Loucy (cell line): Measurements from ENCODE around the gene C19orf67.

Experiments used
- H2AFZ ChIP-seq: fragments of 200-600 bp; sonication (generic); 2 replicates; pipeline ENCODE4 v1.6.0; 2016; ENCODE audit warnings: antibody characterized with exemption, mild to moderate bottlenecking, low read length, moderate library complexity
- H3F3A ChIP-seq: fragments of 200-600 bp; 2 replicates; pipeline ENCODE4 v1.6.0; 2016; ENCODE audit warnings: antibody characterized with exemption, low read depth, mild to moderate bottlenecking
- H3K27me3 ChIP-seq: fragments of 200-600 bp; sonication (generic); 2 replicates; pipeline ENCODE4 v1.6.1; 2014; ENCODE audit warnings: low read length, mild to moderate bottlenecking; ENCODE audit not compliant: insufficient read depth, poor library complexity, severe bottlenecking
- H3K36me3 ChIP-seq: fragments of 200-600 bp; sonication (generic); 2 replicates; pipeline ENCODE4 v1.6.1; 2016; ENCODE audit warnings: low read length; ENCODE audit not compliant: insufficient read depth
- H3K4me1 ChIP-seq: fragments of 200-600 bp; sonication (generic); 2 replicates; pipeline ENCODE4 v1.5.1; 2014; ENCODE audit warnings: low read length, mild to moderate bottlenecking; ENCODE audit not compliant: insufficient read depth, poor library complexity, severe bottlenecking
- H3K4me2 ChIP-seq: fragments of 200-600 bp; sonication (generic); 2 replicates; pipeline ENCODE4 v1.6.0; 2014; ENCODE audit warnings: antibody characterized with exemption, low read length, low read depth, mild to moderate bottlenecking; ENCODE audit not compliant: poor library complexity, severe bottlenecking
- H3K4me3 ChIP-seq: fragments of 200-600 bp; sonication (generic); 2 replicates; pipeline ENCODE4 v1.5.1; 2014; ENCODE audit warnings: low read length, mild to moderate bottlenecking, mixed read lengths; ENCODE audit not compliant: poor library complexity, severe bottlenecking
- H3K79me2 ChIP-seq: fragments of 200-600 bp; sonication (generic); 2 replicates; pipeline ENCODE4 v1.6.1; 2014; ENCODE audit warnings: low read length; ENCODE audit not compliant: insufficient read depth
- H3K9ac ChIP-seq: fragments of 200-600 bp; sonication (generic); 2 replicates; pipeline ENCODE4 v1.6.0; 2014; ENCODE audit warnings: mild to moderate bottlenecking, low read depth, low read length, moderate library complexity; ENCODE audit not compliant: poor library complexity, severe bottlenecking
- H3K9me2 ChIP-seq: fragments of 200-600 bp; sonication (generic); replicated peaks from 2 replicates; pipeline ENCODE4 v1.6.1; 2016; ENCODE audit warnings: low read depth, low read length, mixed read lengths
- H3K9me3 ChIP-seq: fragments of 200-600 bp; sonication (generic); 2 replicates; pipeline ENCODE4 v1.6.1; 2014; ENCODE audit warnings: mild to moderate bottlenecking, antibody characterized with exemption, low read length, low read depth; ENCODE audit not compliant: insufficient read depth
- H4K20me1 ChIP-seq: fragments of 200-600 bp; sonication (generic); 2 replicates; pipeline ENCODE4 v1.6.0; 2014; ENCODE audit warnings: antibody characterized with exemption, low read length, mild to moderate bottlenecking; ENCODE audit not compliant: insufficient read depth, poor library complexity, severe bottlenecking
- EZH2phosphoT487 ChIP-seq: fragments of 200-600 bp; IDR thresholded peaks from 2 replicates; pipeline ENCODE4 v1.6.1; 2018; ENCODE audit warnings: antibody characterized with exemption, mild to moderate bottlenecking, moderate library complexity, borderline replicate concordance
- TF ChIP-seq, protein P1 (sequence below): fragments of 200-600 bp; sonication (generic); conservative IDR thresholded peaks from 2 replicates; pipeline ENCODE4 v1.5.1; 2014; ENCODE audit warnings: mild to moderate bottlenecking, antibody characterized with exemption, low read length

The C19orf67 gene

DNA sequence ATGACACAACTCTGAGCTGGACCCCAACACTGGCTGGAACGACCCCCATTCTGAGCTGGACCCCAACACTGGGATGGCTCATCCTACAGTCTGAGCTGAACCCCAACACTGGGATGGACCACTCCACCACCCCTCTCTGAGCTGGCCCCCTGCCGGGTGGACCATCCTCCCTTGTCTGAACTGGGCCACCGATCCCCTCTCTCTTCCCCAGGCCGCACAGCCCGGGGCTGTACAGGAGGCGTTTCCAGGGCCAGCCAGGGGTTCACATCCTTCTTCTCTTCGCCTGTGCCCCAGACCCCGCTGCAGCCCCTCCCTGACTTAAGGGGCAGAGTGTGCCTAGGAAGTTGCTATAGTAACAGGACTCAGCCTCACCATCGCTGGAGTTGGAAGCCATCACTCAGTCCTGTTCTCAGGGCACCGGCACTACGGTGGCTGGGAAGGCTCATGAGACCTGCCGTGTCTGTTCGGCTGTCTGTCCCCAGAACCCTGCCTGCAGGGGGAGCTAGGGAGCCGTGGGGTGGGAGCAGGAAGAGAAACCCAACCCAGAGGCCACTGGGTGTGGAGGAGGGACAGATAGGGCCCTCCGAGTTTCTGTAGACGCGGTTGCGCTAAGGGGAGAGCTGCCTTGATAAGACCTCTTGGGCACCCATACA is 28.3 kb upstream of the C19orf67 start:
- H3K9me2 ChIP-seq = no peaks in the 10 kb centered on the region
- no peaks in the 10 kb centered on the region for H3K27me3 ChIP-seq
- peaks cover 18% of the 10 kb centered on the region for H4K20me1 ChIP-seq
- no peaks in the 10 kb centered on the region for H3F3A ChIP-seq
- H3K4me1 ChIP-seq = peaks cover 56% of the 10 kb centered on the region
- H3K9ac ChIP-seq = peak overlapping the region; percentile 22
- H3K9me3 ChIP-seq = no peaks in the 10 kb centered on the region
- no peak overlapping the region for H2AFZ ChIP-seq
- H3K4me2 ChIP-seq = peak overlapping the region; percentile 33
- peaks cover 37% of the 10 kb centered on the region; the same call in 1 of the 2 replicates for H3K79me2 ChIP-seq
- TF ChIP-seq, protein P1, sequence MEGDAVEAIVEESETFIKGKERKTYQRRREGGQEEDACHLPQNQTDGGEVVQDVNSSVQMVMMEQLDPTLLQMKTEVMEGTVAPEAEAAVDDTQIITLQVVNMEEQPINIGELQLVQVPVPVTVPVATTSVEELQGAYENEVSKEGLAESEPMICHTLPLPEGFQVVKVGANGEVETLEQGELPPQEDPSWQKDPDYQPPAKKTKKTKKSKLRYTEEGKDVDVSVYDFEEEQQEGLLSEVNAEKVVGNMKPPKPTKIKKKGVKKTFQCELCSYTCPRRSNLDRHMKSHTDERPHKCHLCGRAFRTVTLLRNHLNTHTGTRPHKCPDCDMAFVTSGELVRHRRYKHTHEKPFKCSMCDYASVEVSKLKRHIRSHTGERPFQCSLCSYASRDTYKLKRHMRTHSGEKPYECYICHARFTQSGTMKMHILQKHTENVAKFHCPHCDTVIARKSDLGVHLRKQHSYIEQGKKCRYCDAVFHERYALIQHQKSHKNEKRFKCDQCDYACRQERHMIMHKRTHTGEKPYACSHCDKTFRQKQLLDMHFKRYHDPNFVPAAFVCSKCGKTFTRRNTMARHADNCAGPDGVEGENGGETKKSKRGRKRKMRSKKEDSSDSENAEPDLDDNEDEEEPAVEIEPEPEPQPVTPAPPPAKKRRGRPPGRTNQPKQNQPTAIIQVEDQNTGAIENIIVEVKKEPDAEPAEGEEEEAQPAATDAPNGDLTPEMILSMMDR = peak; percentile 64
- no peak for TF ChIP-seq EZH2phosphoT487
- no peaks in the 10 kb centered on the region for H3K36me3 ChIP-seq
- no peak overlapping the region for H3K4me3 ChIP-seq

DNA sequence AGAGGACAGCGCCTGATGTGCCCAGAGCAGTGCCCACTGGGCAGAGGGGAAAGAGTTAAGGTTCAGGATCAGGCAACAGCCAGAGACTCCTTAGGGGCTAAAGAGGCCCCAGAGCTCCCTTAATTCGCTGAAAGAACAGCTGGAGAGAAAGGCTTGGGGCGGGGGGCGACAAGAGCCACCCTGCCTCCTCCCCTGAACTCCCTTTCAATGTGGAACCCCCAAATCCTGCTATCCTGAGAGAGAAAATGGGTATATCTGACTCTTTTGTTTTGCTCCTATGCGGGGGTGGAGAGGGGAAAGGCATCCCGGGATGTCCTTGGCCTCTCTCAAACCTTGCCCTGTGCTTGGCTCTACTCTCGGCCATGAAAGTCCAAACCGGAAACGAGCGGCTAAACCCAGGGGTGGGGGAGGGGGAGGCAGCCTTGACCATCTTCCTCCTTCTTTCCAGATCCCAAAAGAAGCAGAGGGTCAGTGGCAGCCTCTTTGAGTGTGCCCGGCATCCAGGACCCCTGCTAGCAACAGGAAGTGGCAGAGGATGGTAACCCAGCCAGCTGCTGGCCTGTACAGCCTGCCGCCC is 27.3 kb upstream of the C19orf67 start:
- Histone ChIP-seq H2AFZ (no peak overlapping the region), H3K79me2 (peaks cover 34% of the 10 kb centered on the region; the same call in 1 of the 2 replicates), H3K9me2 (no peaks in the 10 kb centered on the region), H3K36me3 (no peaks in the 10 kb centered on the region), H3K4me2 (peak overlapping the region; percentile 33), H3F3A (no peaks in the 10 kb centered on the region), H3K4me3 (no peak overlapping the region), H4K20me1 (peaks cover 18% of the 10 kb centered on the region), H3K9me3 (no peaks in the 10 kb centered on the region), H3K9ac (peak overlapping the region; percentile 15), H3K27me3 (no peaks in the 10 kb centered on the region), H3K4me1 (peaks cover 49% of the 10 kb centered on the region)
- TF ChIP-seq EZH2phosphoT487 = no peak
- TF ChIP-seq, protein P1 = no peak

DNA sequence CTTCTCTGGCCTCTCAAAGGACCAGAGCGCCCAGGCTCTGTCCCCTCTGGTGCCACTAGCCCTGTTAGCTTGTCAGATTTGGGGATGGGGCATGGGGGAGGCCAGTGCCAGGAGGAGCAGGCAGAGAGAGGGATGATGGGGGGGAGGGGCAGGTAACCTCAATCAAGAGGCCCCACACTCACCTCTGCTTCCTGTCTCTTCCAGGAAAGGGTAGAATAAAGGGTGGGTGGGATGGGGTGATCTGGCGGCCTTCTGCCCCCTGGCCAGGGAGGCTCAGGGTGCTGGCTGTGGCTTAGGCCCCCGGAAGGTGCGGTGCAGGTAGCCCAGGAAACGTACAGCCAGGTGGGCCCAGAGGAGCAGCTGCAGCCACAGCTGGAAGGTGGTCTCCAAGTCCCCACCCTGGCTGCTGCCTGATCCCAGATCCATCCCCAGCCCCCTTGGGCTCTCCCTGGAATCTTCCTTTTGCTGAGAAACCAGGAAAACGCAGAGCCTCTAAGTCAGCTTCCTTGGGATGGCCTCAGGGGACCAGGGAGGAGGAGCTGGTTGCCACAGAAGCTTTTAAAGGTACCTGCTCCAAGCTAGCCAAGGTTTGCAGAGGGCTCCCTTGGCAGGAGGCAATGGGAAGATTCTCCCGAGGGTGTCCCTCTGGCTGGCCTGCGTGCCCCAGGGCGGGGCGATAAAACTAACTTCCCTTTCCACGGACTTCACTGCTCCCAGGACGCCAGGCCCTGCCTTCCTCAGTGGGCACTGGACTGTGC is 26.6 kb upstream of the C19orf67 start:
- H3F3A ChIP-seq = no peaks in the 10 kb centered on the region
- peaks cover 33% of the 10 kb centered on the region; the same call in 1 of the 2 replicates for H3K79me2 ChIP-seq
- H3K4me1 ChIP-seq = peaks cover 49% of the 10 kb centered on the region
- H3K36me3 ChIP-seq = no peaks in the 10 kb centered on the region
- no peak overlapping the region for H2AFZ ChIP-seq
- H3K9ac ChIP-seq = peak overlapping the region; percentile 15
- H4K20me1 ChIP-seq = peaks cover 18% of the 10 kb centered on the region
- no peaks in the 10 kb centered on the region for H3K9me2 ChIP-seq
- H3K4me3 ChIP-seq = no peak overlapping the region
- H3K4me2 ChIP-seq = peak overlapping the region; percentile 33
- H3K27me3 ChIP-seq = no peaks in the 10 kb centered on the region
- TF ChIP-seq EZH2phosphoT487 = no peak
- TF ChIP-seq, protein P1 = no peak
- H3K9me3 ChIP-seq = no peaks in the 10 kb centered on the region
